Naive thymus-derived CD4-positive, alpha-beta T cell (primary cell): ENCODE measurements around the gene CSTPP1. TPM values are rescaled to one million over a fixed set of nuclear protein-coding genes. Genes with fewer than 3 reads are reported as not detected.

Experiments
- ATAC-seq: fragments of 150-1000 bp; cut with Tn5 transposase; 2 replicates; pipeline ENCODE4 v1.10.0; 2021; ENCODE audit warnings: mild to moderate bottlenecking, moderate library complexity
- CTCF ChIA-PET: fragments of 350-600 bp; sonication (Branson Sonifier 250); formaldehyde crosslinking; loops from one replicate; lab custom pipeline; 2021; ENCODE audit warnings: antibody characterized with exemption; lab: Charles Lee
- POLR2A ChIA-PET: fragments of 350-600 bp; sonication (Branson Sonifier 250); formaldehyde crosslinking; loops from one replicate; lab custom pipeline; 2021; ENCODE audit warnings: antibody characterized with exemption, inconsistent platforms; lab: Charles Lee
- DNase-seq, 9 donors: peaks; one replicate each; pipeline versions ENCODE4 v3.0.0 to v3.0.0-alpha.2; 2020 to 2022; ENCODE audit warnings: mixed read lengths in 1 of 9
- H3K27ac ChIP-seq: one replicate; pipeline ENCODE4 v1.7.0; 2013; ENCODE audit warnings: mild to moderate bottlenecking, low read depth, low read length, moderate library complexity
- H3K27me3 ChIP-seq, 2 donors: one replicate each; pipeline ENCODE4 v1.7.0; 2013; ENCODE audit warnings: low read length in 2 of 2, mild to moderate bottlenecking in 2 of 2, moderate library complexity in 2 of 2; ENCODE audit not compliant: control insufficient read depth in 2 of 2, insufficient read depth in 2 of 2
- H3K36me3 ChIP-seq, 3 experiments: 1 replicate in 2 of 3; 2 replicates in 1 of 3; pipeline ENCODE4 v1.7.0; 2013; ENCODE audit warnings: low read length in 3 of 3, mild to moderate bottlenecking in 3 of 3, moderate library complexity in 1 of 3; ENCODE audit not compliant: insufficient read depth in 3 of 3, control insufficient read depth in 2 of 3
- H3K4me1 ChIP-seq, 2 donors: one replicate each; pipeline ENCODE4 v1.7.0; 2013; ENCODE audit warnings: low read length in 2 of 2, mild to moderate bottlenecking in 2 of 2, moderate library complexity in 1 of 2; ENCODE audit not compliant: control insufficient read depth in 2 of 2, insufficient read depth in 2 of 2
- H3K4me3 ChIP-seq: 2 replicates; pipeline ENCODE4 v1.7.0; 2013; ENCODE audit warnings: mild to moderate bottlenecking, low read length
- H3K9me3 ChIP-seq, 3 experiments: 1 replicate in 2 of 3; 2 replicates in 1 of 3; pipeline ENCODE4 v1.7.0; 2013; ENCODE audit warnings: low read length in 3 of 3; ENCODE audit not compliant: control insufficient read depth in 2 of 3
- H3K27ac Mint-ChIP-seq, 9 donors: one replicate each; pipeline ENCODE4 v1.8.0; 2020 to 2022; ENCODE audit warnings: mixed read lengths in 9 of 9, mild to moderate bottlenecking in 8 of 9, moderate library complexity in 5 of 9, inconsistent platforms in 2 of 9
- H3K27me3 Mint-ChIP-seq, 5 donors: one replicate each; pipeline ENCODE4 v1.8.0; 2021 to 2022; ENCODE audit warnings: mixed read lengths in 5 of 5, mild to moderate bottlenecking in 1 of 5
- H3K36me3 Mint-ChIP-seq, 5 donors: one replicate each; pipeline ENCODE4 v1.8.0; 2020 to 2022; ENCODE audit warnings: mixed read lengths in 5 of 5, mild to moderate bottlenecking in 3 of 5, inconsistent platforms in 1 of 5
- H3K4me1 Mint-ChIP-seq, 7 donors: one replicate each; pipeline ENCODE4 v1.8.0; 2020 to 2022; ENCODE audit warnings: mixed read lengths in 7 of 7, mild to moderate bottlenecking in 3 of 7, inconsistent platforms in 1 of 7
- H3K4me3 Mint-ChIP-seq, 10 donors: one replicate each; pipeline ENCODE4 v1.8.0; 2020 to 2022; ENCODE audit warnings: mild to moderate bottlenecking in 10 of 10, mixed read lengths in 10 of 10, moderate library complexity in 6 of 10, inconsistent platforms in 2 of 10
- H3K9me3 Mint-ChIP-seq, 11 donors: one replicate each; pipeline ENCODE4 v1.8.0; 2020 to 2022; ENCODE audit warnings: mixed read lengths in 11 of 11, mild to moderate bottlenecking in 4 of 11, inconsistent platforms in 1 of 11, moderate library complexity in 1 of 11
- intact Hi-C, 2 donors: fragments of 100-400 bp; cut with micrococcal nuclease; formaldehyde crosslinking; loops; one replicate each; pipeline ENCODE4 v1.15.1; 2023
- polyA plus RNA-seq, 2 donors: library from polyadenylated mRNA; unstranded; fragments of 300-500 nt; fragmentation: Illumina TruSeq; gene quantifications; one replicate each; pipeline ENCODE4 v1.2.3, GENCODE V29; 2021
- total RNA-seq, 6 experiments: library from RNA in 5 of 6; stranded (reverse) in 5 of 6; gene quantifications; 1 replicate in 5 of 6; 2 replicates in 1 of 6; pipeline ENCODE4 v1.2.3 and lab custom pipeline; 2021 to 2026

The CSTPP1 gene
- total and polyA plus RNA-seq, 7 experiments from 2014 or later: 9.3 to 18.6 (median 16.1) TPM

DNA sequence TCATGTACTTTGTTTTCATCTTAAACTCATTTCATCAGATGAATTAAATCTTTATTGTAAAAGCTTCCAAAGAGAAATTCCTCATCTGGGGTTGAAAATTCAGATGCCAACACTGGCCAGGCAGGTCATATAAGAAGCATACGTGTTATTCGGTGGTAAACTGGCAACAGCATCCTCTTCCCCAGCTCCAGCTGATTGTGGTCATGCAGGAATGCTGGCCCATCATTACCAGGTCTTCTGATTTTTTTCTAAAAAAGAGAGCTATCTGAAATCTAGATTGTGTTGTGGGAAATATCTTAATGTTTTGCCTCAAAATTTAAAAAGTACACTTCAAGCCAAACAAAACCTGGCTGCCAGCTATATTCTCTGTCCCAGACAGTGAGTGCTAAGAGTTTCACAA lies 186.5 kb downstream of the CSTPP1 start:
- POLR2A ChIA-PET: no interaction called here
- Histone ChIP-seq H3K9me3 (no peaks in the 10 kb centered on the region), H3K27me3 (no peaks in the 10 kb centered on the region), H3K4me3 (no peak overlapping the region), H3K4me1 (no peaks in the 10 kb centered on the region), H3K36me3 (no peaks in the 10 kb centered on the region), H3K27ac (no peak overlapping the region)
- no peaks in the 10 kb centered on the region for H3K9me3 Mint-ChIP-seq
- no peak overlapping the region for H3K27ac Mint-ChIP-seq
- DNase-seq (no peak), ATAC-seq (no peak)
- intact Hi-C loops: no loop called here
- H3K27me3 Mint-ChIP-seq: no peaks in the 10 kb centered on the region
- peaks cover 0 to 17% (median 5%) of the 10 kb centered on the region in 7 donors for H3K4me1 Mint-ChIP-seq
- H3K36me3 Mint-ChIP-seq: peaks cover 0 to 3% (median 0%) of the 10 kb centered on the region in 5 donors
- H3K4me3 Mint-ChIP-seq: no peak overlapping the region
- CTCF ChIA-PET: no interaction called here

- DNase-seq: no peak
- Histone ChIP-seq H3K4me1 (no peaks in the 10 kb centered on the region), H3K4me3 (no peak overlapping the region), H3K36me3 (no peaks in the 10 kb centered on the region), H3K27me3 (no peaks in the 10 kb centered on the region), H3K9me3 (no peaks in the 10 kb centered on the region), H3K27ac (no peak overlapping the region)
- H3K4me3 Mint-ChIP-seq: no peak overlapping the region
- POLR2A ChIA-PET: no interaction called here
- H3K27ac Mint-ChIP-seq: no peak overlapping the region
- no peak for ATAC-seq
- CTCF ChIA-PET: no interaction called here
- H3K9me3 Mint-ChIP-seq: no peaks in the 10 kb centered on the region
- H3K27me3 Mint-ChIP-seq: no peaks in the 10 kb centered on the region
- intact Hi-C loops: no loop called here
- H3K4me1 Mint-ChIP-seq: peaks cover 0 to 4% (median 0%) of the 10 kb centered on the region in 7 donors
- peaks cover 0 to 7% (median 0%) of the 10 kb centered on the region in 5 donors for H3K36me3 Mint-ChIP-seq
These were observed 188.1 kb downstream of the CSTPP1 start for GRCh38 chr11:47124675-47125074.

DNA sequence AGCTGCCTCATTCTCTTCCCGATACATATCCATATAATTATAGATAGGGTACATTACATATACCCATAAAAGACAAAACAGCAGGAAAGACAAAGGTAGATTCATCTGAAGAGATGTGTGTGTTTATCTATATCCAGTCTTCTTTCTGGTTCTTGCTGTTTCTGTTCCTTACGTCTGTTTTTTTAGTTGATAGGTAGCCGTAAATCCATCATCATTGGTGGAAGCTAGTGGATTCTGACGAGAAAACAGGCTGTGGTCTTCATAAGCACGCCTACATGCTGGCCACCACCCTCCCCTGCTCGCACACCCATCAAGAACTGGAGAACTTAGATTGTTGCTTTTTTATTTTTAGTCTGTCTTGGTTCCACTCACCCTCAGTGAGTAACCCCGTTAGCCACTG lies 188.5 kb downstream of the CSTPP1 start:
- DNase-seq: no peak
- Histone ChIP-seq H3K4me3 (no peak overlapping the region), H3K36me3 (no peaks in the 10 kb centered on the region), H3K27ac (no peak overlapping the region), H3K4me1 (no peaks in the 10 kb centered on the region), H3K9me3 (no peaks in the 10 kb centered on the region), H3K27me3 (no peaks in the 10 kb centered on the region)
- intact Hi-C loops: no loop called here
- ATAC-seq: no peak
- no peaks in the 10 kb centered on the region for H3K27me3 Mint-ChIP-seq
- no peaks in the 10 kb centered on the region for H3K9me3 Mint-ChIP-seq
- H3K27ac Mint-ChIP-seq: peak overlapping the region in 1 of 9 donors; percentile 8
- ChIA-PET POLR2A (no interaction called here), CTCF (no interaction called here)
- H3K4me3 Mint-ChIP-seq: no peak overlapping the region
- H3K4me1 Mint-ChIP-seq: peaks cover 0 to under 1% (median 0%) of the 10 kb centered on the region in 7 donors
- peaks cover 0 to 7% (median 0%) of the 10 kb centered on the region in 5 donors for H3K36me3 Mint-ChIP-seq

DNA sequence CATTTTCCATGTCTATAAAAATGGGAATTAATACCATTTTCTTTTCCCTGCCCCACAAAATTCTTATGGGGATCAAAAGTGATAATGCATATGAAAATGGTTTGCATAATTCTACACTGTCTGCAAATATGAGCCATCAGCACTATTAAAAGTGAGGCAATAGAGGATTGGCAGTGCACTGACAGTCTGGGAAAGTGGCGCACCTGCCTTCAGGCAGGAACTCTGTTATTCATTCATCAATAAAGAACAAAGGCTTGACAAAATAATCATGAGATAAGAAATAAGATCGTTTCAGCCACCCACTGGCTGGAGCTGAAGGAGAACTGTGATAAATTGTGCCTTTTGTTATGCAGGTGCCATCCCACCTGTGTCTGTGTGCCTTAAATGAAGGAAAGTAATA lies 190.7 kb downstream of the CSTPP1 start:
- H3K27me3 Mint-ChIP-seq: no peaks in the 10 kb centered on the region
- H3K4me1 Mint-ChIP-seq: peaks cover 0 to 2% (median 0%) of the 10 kb centered on the region in 7 donors
- ATAC-seq (no peak), DNase-seq (no peak)
- no peaks in the 10 kb centered on the region for H3K36me3 ChIP-seq
- H3K9me3 Mint-ChIP-seq: no peaks in the 10 kb centered on the region
- no peaks in the 10 kb centered on the region for H3K4me1 ChIP-seq
- no peaks in the 10 kb centered on the region for H3K27me3 ChIP-seq
- POLR2A ChIA-PET: no interaction called here
- H3K27ac Mint-ChIP-seq: no peak overlapping the region
- CTCF ChIA-PET: no interaction called here
- no peak overlapping the region for H3K4me3 Mint-ChIP-seq
- H3K27ac ChIP-seq: no peak overlapping the region
- intact Hi-C loops: no loop called here
- peaks cover 0 to 7% (median 0%) of the 10 kb centered on the region in 5 donors for H3K36me3 Mint-ChIP-seq
- H3K4me3 ChIP-seq: no peak overlapping the region
- no peaks in the 10 kb centered on the region for H3K9me3 ChIP-seq

DNA sequence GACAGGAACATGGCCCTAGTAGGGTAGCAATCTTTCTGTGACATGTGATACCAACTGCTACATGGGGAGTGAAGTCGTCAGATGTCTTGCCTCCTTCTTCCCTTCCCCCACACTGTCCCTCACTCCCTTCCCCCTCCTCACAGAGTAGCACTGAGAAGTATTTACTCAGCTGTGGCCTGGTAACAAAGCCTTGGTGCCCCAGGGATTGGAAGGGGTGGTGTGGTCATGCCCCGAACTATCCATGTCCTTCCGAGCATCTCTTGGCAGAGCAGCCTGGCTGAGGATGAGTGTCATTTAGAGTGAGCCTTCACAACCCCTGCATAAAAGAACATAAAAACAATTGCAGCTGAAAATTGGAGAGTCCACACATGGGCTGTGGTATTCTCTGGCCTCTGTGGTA lies 194.0 kb downstream of the CSTPP1 start:
- ATAC-seq: no peak
- ChIA-PET CTCF (no interaction called here), POLR2A (no interaction called here)
- no peaks in the 10 kb centered on the region for H3K9me3 ChIP-seq
- H3K27me3 Mint-ChIP-seq: peaks cover 0 to 2% (median 0%) of the 10 kb centered on the region in 5 donors
- H3K27ac Mint-ChIP-seq: no peak overlapping the region
- intact Hi-C loops: no loop called here
- no peaks in the 10 kb centered on the region for H3K27me3 ChIP-seq
- no peak for DNase-seq
- no peak overlapping the region for H3K27ac ChIP-seq
- H3K9me3 Mint-ChIP-seq: no peaks in the 10 kb centered on the region
- H3K36me3 Mint-ChIP-seq: peaks cover 0 to 7% (median 0%) of the 10 kb centered on the region in 5 donors
- H3K4me1 Mint-ChIP-seq: peaks cover 0 to 2% (median 0%) of the 10 kb centered on the region in 7 donors
- no peaks in the 10 kb centered on the region for H3K36me3 ChIP-seq
- no peak overlapping the region for H3K4me3 Mint-ChIP-seq
- no peaks in the 10 kb centered on the region for H3K4me1 ChIP-seq
- H3K4me3 ChIP-seq: no peak overlapping the region

DNA sequence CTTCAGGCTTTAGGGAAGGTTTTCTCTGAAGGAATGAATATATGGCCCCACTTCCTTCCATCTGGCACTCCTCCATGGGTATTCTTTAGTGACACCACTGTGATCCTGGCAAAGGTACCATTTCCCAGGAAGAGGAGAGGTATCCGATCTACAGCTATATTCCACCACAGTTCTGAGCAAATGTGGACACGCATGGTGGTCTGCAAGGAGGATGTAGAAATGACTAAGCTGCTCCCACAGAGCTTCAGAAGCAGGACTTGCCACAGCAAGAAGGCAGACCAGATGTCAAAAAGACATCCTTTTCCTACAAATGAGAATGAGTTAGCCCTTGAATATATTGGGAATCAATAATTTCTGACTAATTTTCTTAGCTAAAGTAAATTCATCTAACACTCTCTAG lies 194.6 kb downstream of the CSTPP1 start:
- ChIA-PET CTCF (interaction anchor here (1.4 kb wide), 1 partner anchor 16 kb away, joined by 3 read pairs; no protein-coding TSS in a partner anchor), POLR2A (no interaction called here)
- Histone ChIP-seq H3K27ac (no peak overlapping the region), H3K9me3 (no peaks in the 10 kb centered on the region), H3K4me1 (no peaks in the 10 kb centered on the region), H3K36me3 (no peaks in the 10 kb centered on the region), H3K27me3 (no peaks in the 10 kb centered on the region), H3K4me3 (no peak overlapping the region)
- no peak for DNase-seq
- peaks cover 0 to 9% (median 0%) of the 10 kb centered on the region in 5 donors for H3K36me3 Mint-ChIP-seq
- H3K9me3 Mint-ChIP-seq: no peaks in the 10 kb centered on the region
- no peak overlapping the region for H3K27ac Mint-ChIP-seq
- peaks cover 0 to 2% (median 0%) of the 10 kb centered on the region in 7 donors for H3K4me1 Mint-ChIP-seq
- peaks cover 0 to 2% (median 0%) of the 10 kb centered on the region in 5 donors for H3K27me3 Mint-ChIP-seq
- intact Hi-C loops: no loop called here
- ATAC-seq: no peak
- H3K4me3 Mint-ChIP-seq: no peak overlapping the region

- Histone ChIP-seq H3K36me3 (no peaks in the 10 kb centered on the region), H3K4me3 (no peak overlapping the region), H3K4me1 (no peaks in the 10 kb centered on the region), H3K27ac (no peak overlapping the region), H3K9me3 (no peaks in the 10 kb centered on the region), H3K27me3 (no peaks in the 10 kb centered on the region)
- Mint-ChIP-seq H3K9me3 (no peaks in the 10 kb centered on the region), H3K4me3 (no peak overlapping the region), H3K27ac (no peak overlapping the region), H3K27me3 (peaks cover 0 to 5% (median 0%) of the 10 kb centered on the region in 5 donors), H3K4me1 (peaks cover 0 to 2% (median 0%) of the 10 kb centered on the region in 7 donors), H3K36me3 (peaks cover 0 to 21% (median 6%) of the 10 kb centered on the region in 5 donors)
- ChIA-PET CTCF (no interaction called here), POLR2A (interaction anchor here (0.6 kb wide), 1 partner anchor 73 kb away, joined by 3 read pairs; no protein-coding TSS in a partner anchor)
- DNase-seq (no peak), ATAC-seq (no peak)
- intact Hi-C loops: no loop called here
These were observed 195.9 kb downstream of the CSTPP1 start for GRCh38 chr11:47132490-47132889.
